A673 (cell line): ENCODE data around the gene SGCA.

Experiments used
- EZH2 ChIP-seq: fragments of 200-600 bp; sonication (generic); IDR thresholded peaks from 2 replicates; pipeline ENCODE4 v1.6.1; 2017; ENCODE audit warnings: borderline replicate concordance, low read depth, mild to moderate bottlenecking, mixed read lengths, antibody characterized with exemption, low read length; ENCODE audit not compliant: poor library complexity, severe bottlenecking
- TF ChIP-seq, protein P1 (sequence below): fragments of 300-800, 200-600 bp; sonication (generic); conservative IDR thresholded peaks from 2 replicates; pipeline ENCODE4 v1.5.1; 2017; ENCODE audit warnings: low read depth, mild to moderate bottlenecking, antibody characterized with exemption, low read length, moderate library complexity, mixed read lengths

DNA sequence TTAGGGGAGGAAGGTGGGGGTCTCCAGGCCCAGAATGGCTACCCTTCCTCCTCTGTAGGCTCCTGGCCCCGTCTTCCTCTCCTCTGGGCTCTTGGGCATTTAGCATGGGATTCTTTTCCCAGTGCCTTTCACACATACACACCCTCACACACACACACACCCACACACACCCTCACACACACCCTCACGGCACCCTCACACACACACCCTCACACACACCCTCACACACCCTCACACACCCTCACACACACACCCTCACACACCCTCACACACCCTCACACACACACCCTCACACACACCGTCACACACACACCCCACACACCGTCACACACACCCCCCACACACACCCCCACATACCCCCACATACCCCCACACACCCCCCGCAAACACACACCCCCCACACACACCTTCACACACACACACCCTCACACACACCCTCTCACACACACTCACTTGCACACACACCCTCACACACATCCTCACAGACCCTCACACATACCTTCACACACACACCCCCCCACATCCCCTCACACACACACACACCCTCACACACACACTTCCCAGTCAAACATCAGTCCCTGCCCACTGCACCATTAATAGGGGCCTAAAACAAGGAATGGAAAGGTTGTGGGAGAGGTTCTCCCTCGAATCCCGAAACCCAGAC is 845 bp downstream of the SGCA start:
- TF ChIP-seq, protein P1, sequence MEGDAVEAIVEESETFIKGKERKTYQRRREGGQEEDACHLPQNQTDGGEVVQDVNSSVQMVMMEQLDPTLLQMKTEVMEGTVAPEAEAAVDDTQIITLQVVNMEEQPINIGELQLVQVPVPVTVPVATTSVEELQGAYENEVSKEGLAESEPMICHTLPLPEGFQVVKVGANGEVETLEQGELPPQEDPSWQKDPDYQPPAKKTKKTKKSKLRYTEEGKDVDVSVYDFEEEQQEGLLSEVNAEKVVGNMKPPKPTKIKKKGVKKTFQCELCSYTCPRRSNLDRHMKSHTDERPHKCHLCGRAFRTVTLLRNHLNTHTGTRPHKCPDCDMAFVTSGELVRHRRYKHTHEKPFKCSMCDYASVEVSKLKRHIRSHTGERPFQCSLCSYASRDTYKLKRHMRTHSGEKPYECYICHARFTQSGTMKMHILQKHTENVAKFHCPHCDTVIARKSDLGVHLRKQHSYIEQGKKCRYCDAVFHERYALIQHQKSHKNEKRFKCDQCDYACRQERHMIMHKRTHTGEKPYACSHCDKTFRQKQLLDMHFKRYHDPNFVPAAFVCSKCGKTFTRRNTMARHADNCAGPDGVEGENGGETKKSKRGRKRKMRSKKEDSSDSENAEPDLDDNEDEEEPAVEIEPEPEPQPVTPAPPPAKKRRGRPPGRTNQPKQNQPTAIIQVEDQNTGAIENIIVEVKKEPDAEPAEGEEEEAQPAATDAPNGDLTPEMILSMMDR = no peak
- no peak for TF ChIP-seq EZH2
